ENCODE measurements around the gene SBF2. TPM values are rescaled to one million over a fixed set of nuclear protein-coding genes. Genes with fewer than 3 reads are reported as not detected.
A peak's percentile ranks its signal among the peaks of the same experiment; 100 is the strongest.

SBF2 gene
- total and polyA plus RNA-seq, 2 of the 13 experiments (the other 11 are each of a cell fraction or from before 2014, with no cell fraction given): 24.0 to 45.8 TPM

- no peak for TF ChIP-seq ZNF615 (CRISPR knock-in tag; IDR thresholded peaks at IDR 0.05; ENCODE audit: borderline replicate concordance)
- TF ChIP-seq SP1 (IDR thresholded peaks at IDR 0.05): no peak
- TF ChIP-seq SP1 (CRISPR knock-in tag; IDR thresholded peaks at IDR 0.05): peak; percentile 40; the same call in 1 of the 2 replicates
- no peak for TF ChIP-seq AKAP8 (CRISPR knock-in tag; IDR thresholded peaks at IDR 0.05)
- TF ChIP-seq TSC22D2 (CRISPR knock-in tag; IDR thresholded peaks at IDR 0.05; ENCODE audit: borderline replicate concordance): no peak
- TF ChIP-seq ZKSCAN1 (IDR thresholded peaks at IDR 0.05; ENCODE audit: low read length): 0 out of 2 replicates have a peak, but pooled peaks have one; percentile 24
- TF ChIP-seq ZFP82 (CRISPR knock-in tag; IDR thresholded peaks at IDR 0.05; ENCODE audit: borderline replicate concordance): peak; percentile 91; the same call in 1 of the 2 replicates
- TF ChIP-seq SSRP1 (CRISPR knock-in tag; IDR thresholded peaks at IDR 0.05): no peak
- TF ChIP-seq ZNF605 (CRISPR knock-in tag; IDR thresholded peaks at IDR 0.05): no peak; the same call in 1 of the 2 replicates
Measured at GRCh38 chr11:10307400-10308200, 13.6 kb upstream of the SBF2 start (continued).

- BruUV-seq (replicated peaks): no TSS peak
Measured at GRCh38 chr11:10307022-10307399, 13.0 kb upstream of the SBF2 start.

More at GRCh38 chr11:10307022-10307399, 13.0 kb upstream of the SBF2 start:
- Histone ChIP-seq H3K27ac (ENCODE audit: extremely low read length, insufficient read depth, low read length) (peak overlapping the region; percentile 69), H4K20me1 (ENCODE audit: insufficient read depth, low read length) (no peaks in the 10 kb centered on the region; the same call in 1 of the 2 replicates), H3K27me3 (ENCODE audit: control insufficient read depth in 1 of 2, insufficient read depth in 2 of 2, low read length in 2 of 2) (no peaks in the 10 kb centered on the region; a peak in 1 of 5 replicates), H3K4me1 (ENCODE audit: insufficient read depth, low read length) (peaks cover 49% of the 10 kb centered on the region), H3K4me3 (replicated peaks in 1 of 3; ENCODE audit: insufficient read depth in 1 of 3, low read depth in 2 of 3, low read length in 3 of 3) (peak overlapping the region; percentile 79 to 88 (median 82)), H3K9ac (ENCODE audit: insufficient read depth, low read depth, low read length) (peak overlapping the region; percentile 81), H2AFZ (ENCODE audit: low read length) (no peak overlapping the region), H3K9me3 (ENCODE audit: low read length) (no peaks in the 10 kb centered on the region), H3K4me2 (ENCODE audit: low read depth, low read length) (peak overlapping the region; percentile 98), H3K79me2 (ENCODE audit: insufficient read depth, low read length) (peaks cover 30% of the 10 kb centered on the region), H3K36me3 (replicated peaks in 1 of 2; ENCODE audit: control insufficient read depth in 1 of 2, insufficient read depth in 2 of 2, low read length in 2 of 2) (no peaks in the 10 kb centered on the region)
- WGBS (ENCODE audit: low lambda C conversion rate): 63% methylated on average over 9 of the region's 9 CpGs
- ATAC-seq (no peak), DNase-seq (ENCODE audit: low spot score) (no peak), FAIRE-seq (no peak)
- POLR2A ChIA-PET: interaction anchor here (1.4 to 3.0 kb wide), 3 partner anchors 19 to 548 kb away, joined by 3 to 17 read pairs (median 10); no protein-coding TSS in a partner anchor
- in situ Hi-C loops (cut with HindIII; ENCODE audit: extremely low pct_ligation_motif_present, low pct_unique_long_range_greater_than_20kb): loop anchor here (5.0 to 10.0 kb wide), 3 partner anchors 60 to 332 kb away; no protein-coding TSS in a partner anchor
- intact Hi-C loops (cut with micrococcal nuclease; ENCODE audit: unreplicated experiment): loop anchor here (5.0 kb wide), 4 partner anchors 335 to 845 kb away; partner anchors contain the start of gene ZNF143
- CTCF ChIA-PET (ENCODE audit: low intra/inter-chr PET ratio, low total read pairs): interaction anchor here (0.8 to 3.0 kb wide), 3 partner anchors 16 to 549 kb away, joined by 3 to 28 read pairs (median 16); no protein-coding TSS in a partner anchor
- TF ChIP-seq POLR2AphosphoS2 (IDR thresholded peaks at IDR 0.05; ENCODE audit: low read depth, low read length) (0 out of 2 replicates have a peak, but pooled peaks have one; percentile 28), ZNF512 (CRISPR knock-in tag; IDR thresholded peaks at IDR 0.05) (no peak)
